Measurements from ENCODE around the gene RMND1.

RMND1 gene

GRCh38 chr6:151431337-151431736, 20.6 kb downstream of the RMND1 start:
- H2AFZ ChIP-seq (ENCODE audit: low read length): no peak overlapping the region
- H3K9me3 ChIP-seq (ENCODE audit: low read length): no peaks in the 10 kb centered on the region
- no peaks in the 10 kb centered on the region for H3F3A ChIP-seq (ENCODE audit: insufficient read depth, low read length)
- no peaks in the 10 kb centered on the region for H4K20me1 ChIP-seq (ENCODE audit: insufficient read depth, low read length)
- no peaks in the 10 kb centered on the region for H3K27me3 ChIP-seq (ENCODE audit: insufficient read depth, low read length)
- peaks cover 57% of the 10 kb centered on the region for H3K36me3 ChIP-seq (ENCODE audit: insufficient read depth, low read length)
- H3K79me2 ChIP-seq (ENCODE audit: insufficient read depth, low read length): no peaks in the 10 kb centered on the region
- no peak overlapping the region for H3K27ac ChIP-seq (ENCODE audit: low read depth, low read length, poor library complexity, severe bottlenecking)
- TF ChIP-seq CTCF (IDR thresholded peaks at IDR 0.05; ENCODE audit: low read length): no peak
- TF ChIP-seq EZH2 (IDR thresholded peaks at IDR 0.05; ENCODE audit: borderline replicate concordance, low read length): no peak
- H3K9ac ChIP-seq (ENCODE audit: low read length): no peak overlapping the region
- H3K9me2 ChIP-seq (ENCODE audit: low read depth, low read length): no peaks in the 10 kb centered on the region
- peaks cover 9% of the 10 kb centered on the region for H3K4me1 ChIP-seq (ENCODE audit: insufficient read depth, low read length, severe bottlenecking)
- no peak overlapping the region for H3K4me3 ChIP-seq (ENCODE audit: low read depth, low read length, poor library complexity, severe bottlenecking)
- H3K4me2 ChIP-seq (ENCODE audit: low read length): no peak overlapping the region

DNA sequence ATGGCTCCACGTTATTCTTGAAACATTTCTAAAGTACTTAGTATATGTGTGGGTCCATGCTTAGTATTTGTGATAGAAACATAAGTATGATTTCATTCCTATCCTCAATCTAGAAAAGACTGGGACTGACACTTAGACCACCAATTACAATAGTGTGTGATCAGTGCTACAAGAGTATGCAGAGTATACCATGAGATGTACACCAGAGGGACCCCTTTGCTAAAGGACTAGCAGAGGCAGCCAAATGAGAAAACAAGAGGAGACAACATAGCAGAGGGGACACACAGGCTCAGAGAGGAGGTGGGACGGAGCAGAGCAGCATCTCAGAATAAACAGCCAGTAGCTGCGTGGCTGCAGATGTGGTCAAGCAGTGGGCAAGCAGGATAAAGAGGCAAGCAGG, 21.0 kb downstream of the RMND1 start:
- Histone ChIP-seq H2AFZ (ENCODE audit: low read length) (no peak overlapping the region), H3K9me2 (ENCODE audit: low read depth, low read length) (no peaks in the 10 kb centered on the region), H4K20me1 (ENCODE audit: insufficient read depth, low read length) (no peaks in the 10 kb centered on the region), H3K4me3 (ENCODE audit: low read depth, low read length, poor library complexity, severe bottlenecking) (no peak overlapping the region), H3K4me1 (ENCODE audit: insufficient read depth, low read length, severe bottlenecking) (peaks cover 9% of the 10 kb centered on the region), H3K4me2 (ENCODE audit: low read length) (no peak overlapping the region), H3K27ac (ENCODE audit: low read depth, low read length, poor library complexity, severe bottlenecking) (no peak overlapping the region), H3K9ac (ENCODE audit: low read length) (no peak overlapping the region), H3K9me3 (ENCODE audit: low read length) (no peaks in the 10 kb centered on the region), H3K36me3 (ENCODE audit: insufficient read depth, low read length) (peaks cover 59% of the 10 kb centered on the region), H3K27me3 (ENCODE audit: insufficient read depth, low read length) (no peaks in the 10 kb centered on the region), H3K79me2 (ENCODE audit: insufficient read depth, low read length) (no peaks in the 10 kb centered on the region), H3F3A (ENCODE audit: insufficient read depth, low read length) (no peaks in the 10 kb centered on the region)
- TF ChIP-seq CTCF (IDR thresholded peaks at IDR 0.05; ENCODE audit: low read length) (peak; percentile 39; the same call in 1 of the 2 replicates), EZH2 (IDR thresholded peaks at IDR 0.05; ENCODE audit: borderline replicate concordance, low read length) (no peak)

DNA sequence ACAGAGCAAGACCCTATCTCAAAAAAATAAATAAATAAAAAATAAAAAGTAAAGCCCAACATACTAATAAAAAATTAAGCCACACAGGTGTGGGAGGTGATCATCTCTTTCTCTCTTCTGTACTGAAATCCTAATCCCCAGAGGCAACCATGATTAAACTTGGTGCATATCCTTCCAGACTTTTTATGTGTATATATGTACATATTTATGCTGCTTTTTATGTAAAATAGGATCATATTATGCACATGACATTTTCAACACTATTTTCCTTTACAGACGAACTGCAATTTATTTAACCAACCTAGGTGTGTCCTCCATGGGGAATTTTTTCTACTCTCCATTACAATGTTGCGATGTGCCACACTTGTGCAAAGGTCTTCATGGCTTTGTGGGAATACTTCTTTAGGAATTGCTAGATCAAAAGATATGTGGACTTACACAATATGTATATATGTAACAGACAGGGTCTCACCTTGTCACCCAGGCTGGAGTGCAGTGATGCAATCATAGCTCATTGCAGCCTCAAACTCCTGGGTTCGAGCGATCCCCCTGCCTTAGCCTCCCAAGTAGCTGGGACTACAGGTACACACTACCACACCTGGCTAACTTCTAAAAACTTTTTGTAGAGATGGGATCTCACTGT, 23.7 kb downstream of the RMND1 start:
- no peaks in the 10 kb centered on the region for H3K4me1 ChIP-seq (ENCODE audit: insufficient read depth, low read length, severe bottlenecking)
- H3K27ac ChIP-seq (ENCODE audit: low read depth, low read length, poor library complexity, severe bottlenecking): no peak overlapping the region
- no peaks in the 10 kb centered on the region for H3K79me2 ChIP-seq (ENCODE audit: insufficient read depth, low read length)
- no peak overlapping the region for H2AFZ ChIP-seq (ENCODE audit: low read length)
- no peak for TF ChIP-seq CTCF (IDR thresholded peaks at IDR 0.05; ENCODE audit: low read length)
- no peak for TF ChIP-seq EZH2 (IDR thresholded peaks at IDR 0.05; ENCODE audit: borderline replicate concordance, low read length)
- H3K27me3 ChIP-seq (ENCODE audit: insufficient read depth, low read length): no peaks in the 10 kb centered on the region
- peaks cover 73% of the 10 kb centered on the region for H3K36me3 ChIP-seq (ENCODE audit: insufficient read depth, low read length)
- H3F3A ChIP-seq (ENCODE audit: insufficient read depth, low read length): no peaks in the 10 kb centered on the region
- no peaks in the 10 kb centered on the region for H3K9me2 ChIP-seq (ENCODE audit: low read depth, low read length)
- H3K4me2 ChIP-seq (ENCODE audit: low read length): no peak overlapping the region
- no peaks in the 10 kb centered on the region for H4K20me1 ChIP-seq (ENCODE audit: insufficient read depth, low read length)
- H3K9ac ChIP-seq (ENCODE audit: low read length): no peak overlapping the region
- no peaks in the 10 kb centered on the region for H3K9me3 ChIP-seq (ENCODE audit: low read length)
- no peak overlapping the region for H3K4me3 ChIP-seq (ENCODE audit: low read depth, low read length, poor library complexity, severe bottlenecking)

All from OCI-LY1 (cell line).